ENCODE data around the gene TRAF4. TPM values are rescaled to one million over a fixed set of nuclear protein-coding genes. Genes with fewer than 3 reads are reported as not detected.
"Not testable (repeated sequence)": the region's sequence is repeated elsewhere in the genome, so short reads cannot be mapped to it uniquely, and the experiment has no call there.

The TRAF4 gene
- total RNA-seq, 1 experiment from 2014 or later = 227 TPM

DNA sequence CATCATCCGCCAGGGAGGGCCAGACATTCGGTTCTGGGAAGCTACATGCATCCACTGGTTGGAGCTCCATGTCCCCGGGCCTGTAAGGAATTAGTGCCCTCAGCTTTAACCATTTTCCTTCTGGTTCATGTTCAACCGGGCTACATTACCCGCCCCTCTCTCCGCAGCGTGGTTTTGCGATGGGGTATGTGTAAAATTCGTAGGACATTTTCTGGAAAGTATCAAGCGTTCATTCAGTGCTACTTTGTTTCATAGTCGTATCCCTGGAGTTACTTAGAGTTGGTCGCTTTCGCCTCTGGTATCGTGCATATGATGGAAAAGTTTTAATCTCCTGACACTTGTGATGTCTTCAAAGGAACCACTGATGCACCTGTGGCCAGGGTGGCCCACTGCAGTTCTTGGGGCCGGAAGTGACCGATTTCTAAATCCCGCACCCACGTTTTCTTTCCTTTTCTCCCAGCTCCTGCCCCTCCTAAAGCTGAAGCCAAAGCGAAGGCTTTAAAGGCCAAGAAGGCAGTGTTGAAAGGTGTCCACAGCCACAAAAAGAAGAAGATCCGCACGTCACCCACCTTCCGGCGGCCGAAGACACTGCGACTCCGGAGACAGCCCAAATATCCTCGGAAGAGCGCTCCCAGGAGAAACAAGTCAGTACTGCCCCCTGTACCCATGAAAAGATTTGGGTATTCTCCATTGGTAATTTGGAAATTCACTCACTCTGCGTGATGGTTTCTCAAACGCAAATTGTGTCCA lies 23.4 kb upstream of the TRAF4 start:
- H3K56ac ChIP-seq (ENCODE audit: insufficient read length, low read depth, low read length) = no peak overlapping the region
- no peaks in the 10 kb centered on the region for H3K27me3 Mint-ChIP-seq (ENCODE audit: low read depth)
- peak overlapping the region; percentile 90 for H3K4me2 ChIP-seq (ENCODE audit: insufficient read depth, insufficient read length, low read length)
- H3K9ac ChIP-seq (ENCODE audit: extremely low read depth, insufficient read length, low read length) = peak overlapping the region; percentile 96
- H3K79me1 ChIP-seq (ENCODE audit: insufficient read depth, low read depth, low read length, poor library complexity, severe bottlenecking) = peaks cover 6% of the 10 kb centered on the region
- peak overlapping the region; percentile 21 for H3K27ac ChIP-seq (ENCODE audit: insufficient read length, low read depth, low read length)
- H2BK20ac ChIP-seq (ENCODE audit: low read depth, low read length, poor library complexity, severe bottlenecking) = no peak overlapping the region
- H3K4me3 Mint-ChIP-seq = peak overlapping the region; percentile 99
- peak overlapping the region; percentile 89 for H3K18ac ChIP-seq (ENCODE audit: insufficient read length, low read depth, low read length)
- H3K79me2 ChIP-seq (ENCODE audit: insufficient read depth, low read length) = peaks cover 24% of the 10 kb centered on the region; the same call in 1 of the 2 replicates
- H4K5ac ChIP-seq (ENCODE audit: insufficient read length, low read depth, low read length) = no peak overlapping the region
- no peak overlapping the region for H2BK15ac ChIP-seq (ENCODE audit: low read depth, low read length)
- no peak overlapping the region for H3K4ac ChIP-seq (ENCODE audit: low read depth, low read length)
- no peaks in the 10 kb centered on the region for H3K9me3 ChIP-seq (ENCODE audit: control insufficient read depth, low read depth, low read length)
- WGBS (ENCODE audit: extremely low coverage, insufficient read length, low lambda C conversion rate) = no CpG with 5 or more reads among the region's 30 CpGs
- H3K27me3 ChIP-seq (ENCODE audit: insufficient read depth, low read length) = no peaks in the 10 kb centered on the region
- H3K4me1 Mint-ChIP-seq = peaks cover 48 to 74% of the 10 kb centered on the region in 2 experiments
- H2BK12ac ChIP-seq (ENCODE audit: insufficient read length, low read depth, low read length) = no peak overlapping the region
- no peak overlapping the region for H2AFZ ChIP-seq (ENCODE audit: low read length)
- H4K20me1 ChIP-seq (ENCODE audit: control insufficient read depth, insufficient read depth, insufficient read length) = no peaks in the 10 kb centered on the region
- H3K4me1 ChIP-seq (ENCODE audit: insufficient read depth, low read length) = 0 out of 2 replicates have a peak, but pooled peaks cover 10% of the 10 kb centered on the region
- no peak overlapping the region for H4K8ac ChIP-seq (replicated peaks; ENCODE audit: insufficient read length, low read depth, low read length)
- H2BK120ac ChIP-seq (ENCODE audit: low read depth, low read length, poor library complexity, severe bottlenecking) = no peak overlapping the region
- peak overlapping the region; percentile 96 for H3K14ac ChIP-seq (ENCODE audit: insufficient read depth, low read length)
- no peak for DNase-seq
- H3T11ph ChIP-seq (ENCODE audit: low read length) = no peak overlapping the region
- H3K27ac Mint-ChIP-seq = peak overlapping the region; percentile 99 to 100 (median 100)
- TF ChIP-seq, protein P1, sequence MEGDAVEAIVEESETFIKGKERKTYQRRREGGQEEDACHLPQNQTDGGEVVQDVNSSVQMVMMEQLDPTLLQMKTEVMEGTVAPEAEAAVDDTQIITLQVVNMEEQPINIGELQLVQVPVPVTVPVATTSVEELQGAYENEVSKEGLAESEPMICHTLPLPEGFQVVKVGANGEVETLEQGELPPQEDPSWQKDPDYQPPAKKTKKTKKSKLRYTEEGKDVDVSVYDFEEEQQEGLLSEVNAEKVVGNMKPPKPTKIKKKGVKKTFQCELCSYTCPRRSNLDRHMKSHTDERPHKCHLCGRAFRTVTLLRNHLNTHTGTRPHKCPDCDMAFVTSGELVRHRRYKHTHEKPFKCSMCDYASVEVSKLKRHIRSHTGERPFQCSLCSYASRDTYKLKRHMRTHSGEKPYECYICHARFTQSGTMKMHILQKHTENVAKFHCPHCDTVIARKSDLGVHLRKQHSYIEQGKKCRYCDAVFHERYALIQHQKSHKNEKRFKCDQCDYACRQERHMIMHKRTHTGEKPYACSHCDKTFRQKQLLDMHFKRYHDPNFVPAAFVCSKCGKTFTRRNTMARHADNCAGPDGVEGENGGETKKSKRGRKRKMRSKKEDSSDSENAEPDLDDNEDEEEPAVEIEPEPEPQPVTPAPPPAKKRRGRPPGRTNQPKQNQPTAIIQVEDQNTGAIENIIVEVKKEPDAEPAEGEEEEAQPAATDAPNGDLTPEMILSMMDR (conservative IDR thresholded peaks at IDR 0.05) = peak; percentile 43
- peaks cover 50 to 65% (median 55%) of the 10 kb centered on the region in 3 experiments for H3K36me3 Mint-ChIP-seq (ENCODE audit: insufficient read depth in 1 of 3, low read depth in 3 of 3)
- H3K9me3 Mint-ChIP-seq = no peaks in the 10 kb centered on the region; a peak in 2 of 5 replicates
- no peak overlapping the region for H2AK5ac ChIP-seq (ENCODE audit: insufficient read length, low read length)
- H4K91ac ChIP-seq (ENCODE audit: insufficient read length, low read depth, low read length) = no peak overlapping the region
- peak overlapping the region; percentile 4 for H2BK5ac ChIP-seq (ENCODE audit: insufficient read length, low read length)
- H3K23me2 ChIP-seq (ENCODE audit: insufficient read length, low read depth, low read length, poor library complexity, severe bottlenecking) = peaks cover 33% of the 10 kb centered on the region
- H3K23ac ChIP-seq (ENCODE audit: insufficient read length, low read depth, low read length) = no peak overlapping the region

DNA sequence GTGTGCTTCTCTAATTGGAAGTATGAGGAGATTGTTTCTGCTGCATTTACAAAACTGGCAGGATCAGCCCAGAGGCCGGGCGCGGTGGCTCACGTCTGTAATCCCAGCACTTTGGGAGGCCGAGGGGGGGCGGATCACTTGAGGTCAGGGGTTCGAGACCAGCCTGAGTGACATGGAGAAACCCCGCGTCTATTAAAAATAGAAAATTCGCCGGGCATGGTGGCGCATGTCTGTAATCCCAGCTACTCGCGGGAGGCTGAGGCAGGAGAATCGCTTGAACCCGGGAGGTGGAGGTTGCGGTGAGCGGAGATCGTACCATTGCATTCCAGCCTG lies 22.8 kb upstream of the TRAF4 start:
- H2BK15ac ChIP-seq (ENCODE audit: low read depth, low read length); H4K20me1 ChIP-seq (ENCODE audit: control insufficient read depth, insufficient read depth, insufficient read length): not testable (repeated sequence)

More for the DNA sequence above, 22.8 kb upstream of the TRAF4 start:
- Histone ChIP-seq H3K4me2 (ENCODE audit: insufficient read depth, insufficient read length, low read length) (peak overlapping the region; percentile 90), H3K79me2 (ENCODE audit: insufficient read depth, low read length) (peaks cover 24% of the 10 kb centered on the region; the same call in 1 of the 2 replicates), H3K9ac (ENCODE audit: extremely low read depth, insufficient read length, low read length) (peak overlapping the region; percentile 84), H3K23me2 (ENCODE audit: insufficient read length, low read depth, low read length, poor library complexity, severe bottlenecking) (peaks cover 36% of the 10 kb centered on the region)
- H3K27me3 ChIP-seq (ENCODE audit: insufficient read depth, low read length); H2BK20ac ChIP-seq (ENCODE audit: low read depth, low read length, poor library complexity, severe bottlenecking); H3K18ac ChIP-seq (ENCODE audit: insufficient read length, low read depth, low read length); H4K5ac ChIP-seq (ENCODE audit: insufficient read length, low read depth, low read length); H4K91ac ChIP-seq (ENCODE audit: insufficient read length, low read depth, low read length); H3K56ac ChIP-seq (ENCODE audit: insufficient read length, low read depth, low read length); DNase-seq; H3K23ac ChIP-seq (ENCODE audit: insufficient read length, low read depth, low read length); H3K79me1 ChIP-seq (ENCODE audit: insufficient read depth, low read depth, low read length, poor library complexity, severe bottlenecking); H3K9me3 ChIP-seq (ENCODE audit: control insufficient read depth, low read depth, low read length); H2BK12ac ChIP-seq (ENCODE audit: insufficient read length, low read depth, low read length); H2BK5ac ChIP-seq (ENCODE audit: insufficient read length, low read length); H3K27me3 Mint-ChIP-seq (ENCODE audit: low read depth); H3K4ac ChIP-seq (ENCODE audit: low read depth, low read length); H3K4me1 ChIP-seq (ENCODE audit: insufficient read depth, low read length); H2AFZ ChIP-seq (ENCODE audit: low read length); H3K27ac ChIP-seq (ENCODE audit: insufficient read length, low read depth, low read length); H3T11ph ChIP-seq (ENCODE audit: low read length); H3K9me3 Mint-ChIP-seq; H4K8ac ChIP-seq (replicated peaks; ENCODE audit: insufficient read length, low read depth, low read length); H2AK5ac ChIP-seq (ENCODE audit: insufficient read length, low read length); H3K14ac ChIP-seq (ENCODE audit: insufficient read depth, low read length); H2BK120ac ChIP-seq (ENCODE audit: low read depth, low read length, poor library complexity, severe bottlenecking): not testable (repeated sequence)
- Mint-ChIP-seq H3K36me3 (ENCODE audit: insufficient read depth in 1 of 3, low read depth in 3 of 3) (peaks cover 45 to 60% (median 50%) of the 10 kb centered on the region in 3 experiments), H3K4me1 (peaks cover 45 to 69% of the 10 kb centered on the region in 2 experiments), H3K4me3 (peak overlapping the region; percentile 99), H3K27ac (peak overlapping the region; percentile 99 to 100 (median 100); a peak in 5 of 7 replicates)
- WGBS (ENCODE audit: extremely low coverage, insufficient read length, low lambda C conversion rate) = no CpG with 5 or more reads among the region's 19 CpGs
